Measurements from ENCODE around the gene LCT.

GRCh38 chr2:135870571-135870970 lies 33.6 kb upstream of the LCT start:
- TF ChIP-seq POLR2A (IDR thresholded peaks at IDR 0.05; ENCODE audit: low read depth) (no peak), CTCF (IDR thresholded peaks at IDR 0.05) (no peak), EP300 (IDR thresholded peaks at IDR 0.05) (no peak)

Data from esophagus muscularis mucosa (tissue), 4 donors.